Measurements from ENCODE around the gene TREML1.
"Not testable (repeated sequence)": the region's sequence is repeated elsewhere in the genome, so short reads cannot be mapped to it uniquely, and the experiment has no call there.

The TREML1 gene

DNA sequence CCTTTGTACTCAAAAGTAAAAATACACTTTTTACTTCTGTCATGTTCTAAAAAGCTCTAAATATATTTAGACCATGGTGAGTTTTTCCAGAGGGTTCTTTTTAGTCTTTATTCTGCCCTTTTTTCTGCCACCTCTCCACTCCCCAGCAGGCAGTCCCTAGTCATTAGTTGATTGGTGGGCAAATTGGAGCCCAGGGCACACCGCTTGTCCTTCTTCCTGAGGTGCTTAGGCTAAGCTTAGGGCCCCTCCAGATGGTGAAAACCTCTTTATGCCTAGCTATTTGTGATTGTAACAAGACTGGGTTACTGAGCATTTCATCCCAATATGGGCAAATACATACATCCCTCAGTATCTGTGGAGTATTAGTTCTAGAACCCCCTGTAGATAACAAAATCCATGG is 6.2 kb downstream of the TREML1 start:
- DNase-seq (ENCODE audit: low read depth): no peak

DNA sequence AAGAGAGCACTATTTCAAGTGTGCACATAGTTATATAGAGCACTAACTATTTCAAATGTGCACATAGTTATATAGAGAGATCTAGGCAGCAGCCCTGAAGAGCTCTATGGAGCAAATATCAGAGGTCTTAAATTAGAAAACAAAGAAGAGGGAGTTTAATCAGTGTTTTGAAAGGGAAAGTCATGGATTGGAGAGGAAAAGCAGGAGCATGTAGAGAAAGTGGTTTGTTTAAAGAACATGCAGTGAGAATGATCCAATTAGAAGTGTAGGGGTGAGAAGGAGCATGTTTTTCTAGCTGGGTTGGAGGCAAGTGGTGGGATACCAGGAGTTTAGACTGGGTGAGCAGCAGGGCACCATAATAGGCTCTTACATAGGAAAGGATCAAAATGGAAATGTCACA is 17.2 kb downstream of the TREML1 start:
- DNase-seq (ENCODE audit: low read depth): no peak

DNA sequence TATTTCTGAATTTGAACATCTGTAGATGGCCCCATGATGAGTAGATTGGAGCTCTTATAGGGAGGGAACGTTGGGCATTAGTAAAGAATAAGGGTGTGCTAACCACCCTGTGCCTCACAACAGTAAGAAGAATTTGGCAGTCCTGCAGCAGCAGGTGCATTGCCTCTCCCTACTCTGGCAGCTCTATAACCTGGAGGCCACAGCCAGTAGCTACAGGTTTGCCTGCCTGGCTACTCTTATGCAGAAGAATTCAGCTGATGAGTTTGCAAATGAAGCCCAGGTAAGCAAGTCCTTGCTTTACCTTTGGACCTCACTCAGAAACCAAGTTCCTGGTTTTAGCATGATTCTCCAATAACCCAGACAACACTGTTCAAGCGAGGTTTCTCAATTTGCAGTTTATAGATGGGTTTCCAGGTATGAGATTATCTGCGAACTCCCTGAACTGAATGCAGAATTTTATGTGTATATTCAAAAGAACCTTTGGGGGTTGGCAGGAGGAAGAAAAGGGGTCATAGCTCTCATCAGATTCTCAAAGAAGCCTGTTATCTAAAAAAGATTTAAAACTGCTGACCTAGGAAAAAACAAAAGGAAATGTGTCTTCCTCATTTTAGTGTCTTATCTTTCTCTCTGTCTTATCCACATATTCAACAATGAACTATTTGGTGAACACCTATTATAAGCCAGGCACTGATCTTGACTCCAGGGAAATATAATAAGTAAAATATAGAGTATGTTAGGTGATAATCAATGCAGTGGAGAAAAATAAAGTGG is 18.9 kb downstream of the TREML1 start:
- DNase-seq (ENCODE audit: low read depth): no peak

DNA sequence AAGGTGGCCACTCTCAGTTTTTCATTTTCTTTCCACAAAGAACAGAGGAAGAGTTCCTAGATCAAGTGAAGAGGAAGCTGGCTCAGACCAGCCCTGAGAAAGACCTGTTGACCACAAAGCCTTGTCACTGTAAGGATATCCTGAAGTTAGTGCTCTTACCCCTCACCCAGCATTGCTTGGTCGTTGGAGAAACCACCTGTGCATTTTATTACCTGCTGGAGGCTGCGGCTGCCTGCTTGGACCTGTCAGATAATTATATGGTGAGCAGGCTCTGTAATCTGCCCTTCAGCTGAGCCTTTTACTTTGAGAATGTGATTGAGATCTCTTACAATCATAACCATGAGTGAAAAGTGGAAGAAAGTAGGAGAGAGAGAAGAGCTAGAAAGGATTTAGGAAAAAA is 21.9 kb downstream of the TREML1 start:
- DNase-seq (ENCODE audit: low read depth): no peak

DNA sequence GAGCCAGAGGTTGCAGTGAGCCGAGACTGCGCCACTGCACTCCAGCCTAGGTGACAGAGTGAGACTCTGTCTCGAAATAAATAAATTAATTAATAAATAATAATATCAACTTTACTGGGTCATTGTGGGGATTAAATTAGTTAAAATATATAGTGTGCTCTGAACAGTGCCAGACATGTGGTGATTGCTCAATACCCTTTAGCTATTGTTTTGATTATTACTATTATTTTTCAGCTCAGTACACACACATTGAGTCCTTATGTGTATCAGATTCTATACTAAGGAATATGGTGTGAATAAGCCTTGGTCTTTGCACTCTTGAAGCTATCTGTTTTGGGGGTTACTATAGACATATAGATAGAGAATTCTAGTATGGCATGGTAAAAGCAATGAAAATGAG is 28.9 kb downstream of the TREML1 start:
- no peak for DNase-seq (ENCODE audit: low read depth)

DNA sequence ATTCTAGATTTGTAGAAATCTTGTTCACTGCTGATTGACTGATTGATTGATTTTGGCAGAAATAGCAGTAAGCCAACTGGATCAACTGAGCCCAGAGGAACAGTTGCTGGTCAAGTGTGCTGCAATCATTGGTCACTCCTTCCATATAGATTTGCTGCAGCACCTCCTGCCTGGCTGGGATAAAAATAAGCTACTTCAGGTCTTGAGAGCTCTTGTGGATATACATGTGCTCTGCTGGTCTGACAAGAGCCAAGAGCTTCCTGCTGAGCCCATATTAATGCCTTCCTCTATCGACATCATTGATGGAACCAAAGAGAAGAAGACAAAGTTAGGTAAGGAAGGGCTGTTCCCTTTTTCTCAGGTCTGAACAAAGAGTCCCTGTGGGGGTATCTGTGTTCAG is 31.2 kb downstream of the TREML1 start:
- DNase-seq (ENCODE audit: low read depth): no peak

DNA sequence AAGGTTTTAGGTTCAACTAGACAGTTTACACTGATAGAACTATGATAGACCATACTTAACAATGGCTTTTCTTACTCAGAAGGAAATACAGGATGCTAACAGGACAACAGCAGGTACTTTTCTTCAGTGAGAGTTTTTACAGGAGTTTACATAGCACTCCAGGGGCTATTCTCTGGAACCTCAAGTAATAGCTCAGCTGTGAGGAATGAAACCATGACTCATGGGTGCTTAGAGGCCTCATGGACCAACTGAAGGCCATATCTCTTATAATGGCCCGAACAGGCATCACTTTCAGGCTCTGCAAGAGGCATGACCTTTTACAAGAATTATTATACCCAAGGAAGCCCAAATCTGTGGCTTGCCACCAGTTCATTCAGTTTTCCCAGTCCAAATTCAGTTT is 31.8 kb downstream of the TREML1 start:
- DNase-seq (ENCODE audit: low read depth): no peak

DNA sequence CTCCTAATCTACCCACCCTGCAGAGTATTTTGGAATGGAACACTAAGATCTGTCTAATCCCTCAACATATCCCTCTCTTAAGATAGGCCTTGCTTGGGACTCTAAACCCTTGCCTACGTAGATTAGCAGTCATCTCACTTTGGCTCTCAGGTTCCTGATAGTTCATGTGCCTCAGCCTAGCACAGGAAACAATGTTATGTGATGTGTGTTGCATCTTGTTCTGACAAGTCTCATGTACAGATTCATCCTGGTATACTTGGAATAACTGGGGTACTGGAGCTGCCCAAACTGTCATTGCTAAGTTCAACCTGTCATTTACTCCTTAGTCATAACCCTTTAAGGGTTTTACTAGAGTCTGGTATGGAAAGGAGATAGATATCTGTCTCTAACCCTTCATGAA is 34.1 kb downstream of the TREML1 start:
- no peak for DNase-seq (ENCODE audit: low read depth)

DNA sequence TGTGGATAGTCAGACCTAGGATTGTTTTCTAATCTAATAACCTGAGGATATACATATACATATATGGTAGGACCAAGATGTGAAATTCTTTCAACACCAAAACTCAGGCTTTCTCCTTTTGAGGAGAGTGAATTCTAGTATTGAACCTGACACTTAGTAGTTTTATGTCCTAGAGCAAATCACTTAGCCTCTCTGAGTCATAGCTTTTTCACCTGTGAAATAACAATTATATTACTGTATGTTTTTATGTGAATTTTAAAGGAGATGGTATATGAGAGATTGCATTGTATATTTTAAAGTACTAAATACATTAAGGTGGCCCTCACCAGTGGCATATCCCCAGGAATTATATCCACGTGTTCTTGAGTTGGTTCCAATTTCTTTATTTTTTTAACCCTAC is 34.6 kb downstream of the TREML1 start:
- no peak for DNase-seq (ENCODE audit: low read depth)

DNA sequence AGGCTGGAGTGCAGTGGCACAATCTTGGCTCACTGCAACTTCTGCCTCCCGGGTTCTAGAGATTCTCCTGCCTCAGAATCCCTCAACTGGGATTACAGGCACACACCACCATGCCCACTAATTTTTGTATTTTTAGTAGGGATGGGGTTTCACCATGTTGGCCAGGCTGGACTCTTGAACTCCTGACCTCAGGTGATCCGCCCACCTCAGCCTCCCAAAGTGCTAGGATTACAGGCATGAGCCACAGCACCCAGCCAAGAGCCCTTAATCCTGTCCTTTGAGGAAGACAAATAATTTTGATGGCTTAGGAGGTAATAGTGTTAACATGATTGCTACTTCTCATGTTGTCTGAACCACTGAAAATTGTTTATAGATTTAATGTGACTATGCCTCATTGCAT is 39.1 kb downstream of the TREML1 start:
- not testable (repeated sequence) for DNase-seq (ENCODE audit: low read depth)

DNA sequence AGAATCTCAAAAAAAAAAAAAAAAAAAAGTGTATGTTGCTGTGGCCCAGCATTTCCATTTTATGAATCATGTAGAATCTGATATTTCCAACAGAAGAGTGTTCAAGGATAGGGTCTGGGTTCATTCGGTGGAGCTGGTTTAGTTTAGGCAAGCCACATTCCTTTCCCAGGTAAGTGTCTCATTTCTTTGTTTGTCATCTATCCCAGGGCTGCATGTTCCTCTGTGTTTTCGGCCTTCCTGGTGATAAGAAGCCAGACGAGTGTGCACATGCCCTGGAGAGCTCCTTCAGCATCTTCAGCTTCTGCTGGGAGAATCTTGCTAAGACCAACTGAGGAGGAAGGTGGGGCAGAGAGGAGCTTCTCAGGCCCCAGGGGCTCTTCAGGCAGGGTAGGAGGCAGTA is 43.1 kb downstream of the TREML1 start:
- DNase-seq (ENCODE audit: low read depth): no peak

DNA sequence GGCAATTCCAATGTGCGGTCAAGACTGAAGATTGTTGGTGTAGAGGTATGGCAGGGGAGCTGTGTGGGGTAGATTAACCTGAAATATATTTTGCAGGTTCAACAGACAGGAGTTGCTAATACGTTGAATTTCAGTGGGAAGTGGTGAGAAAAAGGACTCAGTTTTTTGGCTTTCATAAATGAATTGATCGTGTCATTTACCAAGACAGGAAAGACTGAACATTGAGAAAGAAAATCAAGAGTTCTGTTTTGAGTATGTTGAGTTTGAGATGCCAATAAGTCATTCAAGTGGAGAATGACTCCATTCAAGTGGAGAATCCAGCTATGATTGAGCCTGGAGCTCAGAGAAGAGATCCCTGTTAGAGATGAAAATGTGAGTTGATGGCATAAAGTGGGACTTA is 50.3 kb downstream of the TREML1 start:
- DNase-seq (ENCODE audit: low read depth): no peak

DNA sequence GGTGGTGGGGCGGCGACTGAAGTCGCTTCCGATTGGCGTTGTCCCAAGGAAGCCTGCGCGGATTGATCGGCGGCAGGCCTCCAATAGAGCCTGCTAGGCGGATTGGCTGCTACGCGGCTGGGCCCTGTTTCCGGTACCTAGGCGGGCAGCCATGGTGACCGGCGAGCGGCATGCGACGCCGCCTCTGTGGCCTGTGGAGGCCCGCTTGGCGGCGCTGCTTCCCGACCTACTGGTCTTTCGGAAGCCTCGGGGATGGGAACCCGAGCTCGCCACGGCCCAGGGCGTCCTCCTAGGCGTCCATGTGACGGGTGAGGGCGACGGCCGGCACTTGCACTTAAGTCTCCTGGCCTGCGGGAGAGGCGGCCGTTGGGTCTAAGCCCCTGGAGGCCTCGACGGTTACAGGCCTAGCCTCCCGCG is 53.3 kb downstream of the TREML1 start:
- no peak for DNase-seq (ENCODE audit: low read depth)

Data from HS-5 (cell line).